Measurements from ENCODE around the gene HTR2B.
"Not testable (repeated sequence)": the region's sequence is repeated elsewhere in the genome, so short reads cannot be mapped to it uniquely, and the experiment has no call there.

Gene HTR2B

DNA sequence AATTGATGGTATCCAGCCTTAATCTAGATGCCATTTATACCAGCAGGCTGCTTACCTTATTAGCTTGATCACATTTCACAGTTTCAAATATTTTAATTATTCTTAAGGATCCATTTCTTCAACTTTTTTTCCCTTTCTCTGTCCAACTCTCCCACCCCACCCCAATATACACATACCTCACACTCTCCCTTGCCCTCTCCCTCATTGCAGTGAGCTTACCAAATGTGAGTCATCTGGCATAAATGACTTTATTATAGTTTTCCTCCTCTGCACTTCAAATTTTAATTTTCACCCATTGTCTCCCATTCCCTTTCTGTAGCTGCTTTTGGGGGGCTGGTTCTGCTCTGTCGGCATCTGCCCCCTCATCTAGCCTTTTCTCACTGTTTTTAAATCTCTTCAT is 12.9 kb downstream of the HTR2B start:
- H3K36me3 ChIP-seq (ENCODE audit: control insufficient read depth, low read depth, low read length) = peaks cover 33% of the 10 kb centered on the region
- H3K4me3 ChIP-seq (ENCODE audit: low read length) = no peak overlapping the region
- no peak overlapping the region for H3K27ac ChIP-seq (ENCODE audit: low read length)
- peaks cover 20% of the 10 kb centered on the region for H3K4me1 ChIP-seq (ENCODE audit: control insufficient read depth, low read depth, low read length)
- H3K9ac ChIP-seq (ENCODE audit: low read length) = no peak overlapping the region
- no peaks in the 10 kb centered on the region for H3K27me3 ChIP-seq (ENCODE audit: control insufficient read depth, insufficient read depth, low read length)
- H3K9me3 ChIP-seq (ENCODE audit: control insufficient read depth, low read depth, low read length) = no peaks in the 10 kb centered on the region

DNA sequence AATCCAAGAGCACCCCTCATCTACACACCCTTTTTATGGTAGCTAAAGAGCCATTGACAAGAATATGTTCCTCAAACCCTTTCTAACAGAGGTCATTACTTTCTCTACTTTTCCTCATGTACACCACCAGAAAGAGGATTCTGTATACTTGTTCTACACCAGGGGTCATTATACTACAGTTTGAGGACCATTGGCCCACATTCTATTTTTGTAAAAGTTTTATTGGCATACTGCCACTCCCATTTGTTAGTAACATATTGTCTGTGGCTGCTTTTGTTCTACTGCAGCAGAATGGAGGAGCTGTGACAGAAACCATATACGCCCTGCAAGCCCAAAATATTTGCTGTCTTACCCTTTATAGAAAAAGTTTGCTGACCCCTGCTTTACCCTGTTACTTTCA is 14.3 kb downstream of the HTR2B start:
- no peak overlapping the region for H3K9ac ChIP-seq (ENCODE audit: low read length)
- H3K27me3 ChIP-seq (ENCODE audit: control insufficient read depth, insufficient read depth, low read length) = no peaks in the 10 kb centered on the region
- H3K9me3 ChIP-seq (ENCODE audit: control insufficient read depth, low read depth, low read length) = no peaks in the 10 kb centered on the region
- peaks cover 34% of the 10 kb centered on the region for H3K36me3 ChIP-seq (ENCODE audit: control insufficient read depth, low read depth, low read length)
- H3K27ac ChIP-seq (ENCODE audit: low read length) = no peak overlapping the region
- H3K4me1 ChIP-seq (ENCODE audit: control insufficient read depth, low read depth, low read length) = peaks cover 17% of the 10 kb centered on the region
- H3K4me3 ChIP-seq (ENCODE audit: low read length) = no peak overlapping the region

DNA sequence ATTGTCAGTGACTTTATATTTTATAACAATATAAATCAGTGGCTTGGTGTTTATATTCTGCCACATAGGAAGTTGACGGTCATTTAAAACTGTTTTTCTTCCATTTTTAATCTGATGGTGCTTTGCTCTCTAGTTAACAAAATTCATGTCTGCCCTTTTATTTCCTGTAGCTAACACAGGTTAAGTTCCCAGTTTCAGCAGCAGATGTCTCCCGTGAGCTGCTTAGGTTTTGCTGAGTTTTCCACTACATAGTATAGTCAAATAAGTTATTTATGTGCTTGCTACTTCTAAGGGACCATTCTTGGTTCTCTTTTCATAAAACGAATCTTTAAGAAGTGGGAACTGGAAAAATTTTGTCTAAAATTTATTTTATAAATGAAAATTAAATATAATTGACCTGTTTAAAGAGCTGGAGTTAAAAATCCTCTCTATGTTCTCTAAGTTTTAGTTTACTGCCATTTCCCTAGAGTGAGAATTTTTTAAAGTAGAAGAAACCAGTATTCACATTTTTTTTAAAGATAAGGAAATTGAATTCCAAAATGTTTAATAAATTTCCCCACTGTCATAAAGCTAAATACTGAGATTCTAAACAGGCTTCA is 20.6 kb downstream of the HTR2B start:
- H3K9me3 ChIP-seq (ENCODE audit: control insufficient read depth, low read depth, low read length) = no peaks in the 10 kb centered on the region
- H3K9ac ChIP-seq (ENCODE audit: low read length) = no peak overlapping the region
- H3K4me3 ChIP-seq (ENCODE audit: low read length) = no peak overlapping the region
- no peaks in the 10 kb centered on the region for H3K27me3 ChIP-seq (ENCODE audit: control insufficient read depth, insufficient read depth, low read length)
- H3K36me3 ChIP-seq (ENCODE audit: control insufficient read depth, low read depth, low read length) = peaks cover 22% of the 10 kb centered on the region
- H3K27ac ChIP-seq (ENCODE audit: low read length) = no peak overlapping the region
- peaks cover 3% of the 10 kb centered on the region for H3K4me1 ChIP-seq (ENCODE audit: control insufficient read depth, low read depth, low read length)

DNA sequence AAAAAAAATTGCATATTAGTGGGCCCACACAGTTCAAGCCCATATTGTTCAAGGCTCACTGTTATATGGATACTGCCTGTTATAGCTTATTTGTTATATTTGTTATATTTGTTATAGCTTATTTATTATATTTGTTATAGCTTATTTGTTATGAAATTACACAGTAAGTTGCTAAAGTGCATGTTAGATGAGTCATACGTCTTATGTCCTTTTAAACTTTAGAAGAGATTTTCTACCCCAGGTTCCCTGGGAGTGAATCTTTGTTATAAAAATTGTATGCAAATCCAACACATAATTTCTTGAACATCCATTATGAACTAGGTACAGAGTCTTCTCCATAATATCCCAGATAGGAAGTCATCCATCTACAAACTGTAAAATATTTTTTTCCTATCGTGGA is 22.1 kb downstream of the HTR2B start:
- H3K27me3 ChIP-seq (ENCODE audit: control insufficient read depth, insufficient read depth, low read length) = no peaks in the 10 kb centered on the region
- peaks cover 12% of the 10 kb centered on the region for H3K36me3 ChIP-seq (ENCODE audit: control insufficient read depth, low read depth, low read length)
- H3K4me3 ChIP-seq (ENCODE audit: low read length) = no peak overlapping the region
- H3K4me1 ChIP-seq (ENCODE audit: control insufficient read depth, low read depth, low read length) = peaks cover 3% of the 10 kb centered on the region
- H3K9me3 ChIP-seq (ENCODE audit: control insufficient read depth, low read depth, low read length) = no peaks in the 10 kb centered on the region
- H3K9ac ChIP-seq (ENCODE audit: low read length) = no peak overlapping the region
- H3K27ac ChIP-seq (ENCODE audit: low read length) = no peak overlapping the region

DNA sequence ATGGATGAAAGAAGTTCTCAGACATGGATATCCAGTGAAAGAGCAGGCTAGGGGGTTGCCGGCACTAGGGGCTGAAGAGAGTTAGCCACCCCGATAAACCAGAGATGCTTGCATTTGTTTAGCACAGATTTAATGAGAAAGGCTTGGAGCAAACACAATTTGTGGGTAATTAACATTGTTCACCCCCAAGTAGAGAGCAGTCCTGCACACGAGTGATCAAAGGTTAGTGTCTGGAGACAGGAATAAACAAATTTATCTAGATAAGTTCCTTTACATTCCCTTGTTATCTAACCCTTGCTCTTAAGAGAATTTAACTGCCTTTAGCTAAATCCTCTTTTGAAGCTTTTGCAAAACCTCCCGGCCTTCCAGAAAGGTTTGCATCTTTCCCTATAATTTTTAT is 23.9 kb downstream of the HTR2B start:
- no peak overlapping the region for H3K27ac ChIP-seq (ENCODE audit: low read length)
- H3K4me3 ChIP-seq (ENCODE audit: low read length) = no peak overlapping the region
- no peak overlapping the region for H3K9ac ChIP-seq (ENCODE audit: low read length)
- H3K4me1 ChIP-seq (ENCODE audit: control insufficient read depth, low read depth, low read length) = peaks cover 3% of the 10 kb centered on the region
- H3K9me3 ChIP-seq (ENCODE audit: control insufficient read depth, low read depth, low read length) = no peaks in the 10 kb centered on the region
- no peaks in the 10 kb centered on the region for H3K27me3 ChIP-seq (ENCODE audit: control insufficient read depth, insufficient read depth, low read length)
- peaks cover 9% of the 10 kb centered on the region for H3K36me3 ChIP-seq (ENCODE audit: control insufficient read depth, low read depth, low read length)

DNA sequence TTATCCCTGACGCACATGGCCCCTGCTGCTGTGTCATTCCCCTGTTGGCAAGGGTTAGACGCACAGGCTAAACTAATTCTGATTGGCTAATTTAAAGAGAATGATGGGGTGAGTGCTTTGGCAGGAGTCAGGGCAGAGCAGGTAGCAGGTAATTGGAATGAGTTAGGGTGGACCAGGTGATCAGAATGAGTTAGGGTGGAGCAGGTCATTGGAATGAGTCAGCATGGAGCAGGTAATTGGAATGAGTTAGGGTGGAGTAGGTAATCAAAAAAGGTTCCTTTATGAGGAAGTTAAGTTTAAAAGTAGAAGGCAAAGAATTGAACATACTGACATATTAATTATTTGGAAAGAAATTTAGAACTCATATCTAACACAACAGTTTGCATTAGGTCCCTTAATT is 24.5 kb downstream of the HTR2B start:
- H3K27ac ChIP-seq (ENCODE audit: low read length); H3K9me3 ChIP-seq (ENCODE audit: control insufficient read depth, low read depth, low read length); H3K27me3 ChIP-seq (ENCODE audit: control insufficient read depth, insufficient read depth, low read length); H3K36me3 ChIP-seq (ENCODE audit: control insufficient read depth, low read depth, low read length); H3K9ac ChIP-seq (ENCODE audit: low read length); H3K4me3 ChIP-seq (ENCODE audit: low read length); H3K4me1 ChIP-seq (ENCODE audit: control insufficient read depth, low read depth, low read length): not testable (repeated sequence)

DNA sequence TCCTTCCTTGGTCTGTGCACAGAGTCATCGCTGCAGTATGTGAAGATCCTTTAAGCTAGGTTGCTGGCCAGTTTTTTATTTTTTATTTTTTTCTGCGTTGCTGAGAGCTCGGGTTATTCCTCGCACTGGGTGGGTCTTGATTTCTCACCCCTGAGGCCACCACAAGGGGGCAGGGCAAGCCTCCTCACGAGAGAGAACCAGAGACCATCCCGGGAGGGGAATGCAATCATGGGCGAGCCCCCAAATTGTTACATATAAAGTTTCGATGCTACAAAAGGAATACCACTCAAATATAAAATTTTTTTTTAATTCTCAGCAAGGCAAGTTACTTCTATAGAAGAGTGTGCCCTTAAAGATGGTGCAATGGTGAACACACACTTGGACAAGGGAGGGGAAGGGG is 24.9 kb downstream of the HTR2B start:
- H3K4me3 ChIP-seq (ENCODE audit: low read length) = no peak overlapping the region
- H3K9me3 ChIP-seq (ENCODE audit: control insufficient read depth, low read depth, low read length) = no peaks in the 10 kb centered on the region
- H3K27ac ChIP-seq (ENCODE audit: low read length) = no peak overlapping the region
- H3K9ac ChIP-seq (ENCODE audit: low read length) = no peak overlapping the region
- peaks cover 7% of the 10 kb centered on the region for H3K4me1 ChIP-seq (ENCODE audit: control insufficient read depth, low read depth, low read length)
- H3K36me3 ChIP-seq (ENCODE audit: control insufficient read depth, low read depth, low read length) = peaks cover 6% of the 10 kb centered on the region
- no peaks in the 10 kb centered on the region for H3K27me3 ChIP-seq (ENCODE audit: control insufficient read depth, insufficient read depth, low read length)

DNA sequence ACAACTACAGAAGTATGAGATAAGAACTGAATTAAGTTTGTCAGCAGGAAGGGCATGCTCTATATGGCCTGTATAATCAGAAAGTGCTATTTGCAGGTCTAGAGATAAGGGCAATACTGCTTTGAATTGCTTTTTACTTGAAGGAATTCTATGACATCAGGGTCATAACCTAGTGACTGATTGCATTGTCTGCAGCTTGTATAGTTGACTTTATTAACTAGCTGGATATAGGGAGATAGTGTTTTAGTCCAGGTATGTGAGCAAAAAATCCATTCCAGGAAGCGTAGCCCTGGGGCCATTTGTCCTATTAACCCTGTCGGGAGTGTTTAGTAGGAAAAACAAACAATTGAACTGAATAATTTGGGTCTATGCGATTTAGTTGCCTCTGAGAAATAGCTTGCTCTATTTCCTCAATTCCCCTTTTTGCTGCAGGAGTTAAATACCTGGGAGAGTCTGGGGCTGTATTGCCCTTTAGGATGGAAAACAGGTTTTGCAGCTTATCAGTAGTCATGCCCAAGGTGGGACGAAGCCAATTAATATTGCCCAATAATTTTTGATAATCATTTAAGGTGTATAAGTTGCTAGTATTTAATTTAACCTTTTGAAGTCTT is 30.0 kb downstream of the HTR2B start:
- Histone ChIP-seq H3K36me3 (ENCODE audit: control insufficient read depth, low read depth, low read length) (peaks cover 22% of the 10 kb centered on the region), H3K4me1 (ENCODE audit: control insufficient read depth, low read depth, low read length) (peaks cover 7% of the 10 kb centered on the region), H3K27ac (ENCODE audit: low read length) (no peak overlapping the region), H3K9me3 (ENCODE audit: control insufficient read depth, low read depth, low read length) (no peaks in the 10 kb centered on the region), H3K27me3 (ENCODE audit: control insufficient read depth, insufficient read depth, low read length) (no peaks in the 10 kb centered on the region), H3K9ac (ENCODE audit: low read length) (no peak overlapping the region), H3K4me3 (ENCODE audit: low read length) (no peak overlapping the region)

DNA sequence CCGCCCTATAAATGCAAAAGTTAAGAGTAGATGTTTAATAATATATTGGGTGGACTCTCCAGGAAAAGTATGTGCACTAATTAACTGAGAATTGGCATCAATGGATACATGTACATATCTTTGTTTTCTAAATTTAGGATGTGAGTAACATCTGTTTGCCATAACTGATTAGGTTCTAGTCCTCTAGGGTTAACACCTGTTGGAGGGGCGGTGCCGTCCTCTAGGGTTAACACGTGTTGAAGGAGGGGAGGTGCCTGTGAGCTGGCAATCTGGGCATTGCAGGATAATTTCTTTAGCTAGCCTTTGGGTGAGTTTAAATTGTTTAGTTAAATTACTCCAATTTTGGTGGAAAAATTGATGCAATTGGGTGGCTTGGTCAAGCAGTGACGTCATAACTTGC is 30.9 kb downstream of the HTR2B start:
- Histone ChIP-seq H3K9ac (ENCODE audit: low read length) (no peak overlapping the region), H3K27ac (ENCODE audit: low read length) (no peak overlapping the region), H3K4me1 (ENCODE audit: control insufficient read depth, low read depth, low read length) (peaks cover 4% of the 10 kb centered on the region), H3K9me3 (ENCODE audit: control insufficient read depth, low read depth, low read length) (no peaks in the 10 kb centered on the region), H3K4me3 (ENCODE audit: low read length) (no peak overlapping the region), H3K36me3 (ENCODE audit: control insufficient read depth, low read depth, low read length) (peaks cover 28% of the 10 kb centered on the region), H3K27me3 (ENCODE audit: control insufficient read depth, insufficient read depth, low read length) (no peaks in the 10 kb centered on the region)

DNA sequence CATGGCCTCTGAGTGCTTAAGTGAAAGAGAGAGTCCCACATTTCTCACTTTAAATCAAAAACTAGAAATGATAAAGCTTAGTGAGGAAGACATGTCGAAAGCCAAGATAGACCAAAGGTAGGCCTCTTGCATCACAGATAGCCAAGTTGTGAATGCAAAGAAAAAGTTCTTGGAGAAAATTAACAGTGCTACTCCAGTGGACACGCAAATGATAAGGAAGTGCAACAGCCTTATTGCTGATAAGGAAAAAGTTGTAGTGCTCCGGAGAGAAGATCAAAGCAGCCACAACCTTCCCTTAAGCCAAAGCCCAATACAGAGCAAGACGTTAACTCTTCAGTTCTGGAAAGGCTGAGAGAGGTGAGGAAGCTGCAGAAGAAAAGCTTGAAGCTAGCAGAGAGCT is 36.1 kb downstream of the HTR2B start:
- no peaks in the 10 kb centered on the region for H3K27me3 ChIP-seq (ENCODE audit: control insufficient read depth, insufficient read depth, low read length)
- H3K9ac ChIP-seq (ENCODE audit: low read length) = no peak overlapping the region
- no peak overlapping the region for H3K4me3 ChIP-seq (ENCODE audit: low read length)
- peaks cover 74% of the 10 kb centered on the region for H3K36me3 ChIP-seq (ENCODE audit: control insufficient read depth, low read depth, low read length)
- no peaks in the 10 kb centered on the region for H3K4me1 ChIP-seq (ENCODE audit: control insufficient read depth, low read depth, low read length)
- H3K9me3 ChIP-seq (ENCODE audit: control insufficient read depth, low read depth, low read length) = no peaks in the 10 kb centered on the region
- no peak overlapping the region for H3K27ac ChIP-seq (ENCODE audit: low read length)

DNA sequence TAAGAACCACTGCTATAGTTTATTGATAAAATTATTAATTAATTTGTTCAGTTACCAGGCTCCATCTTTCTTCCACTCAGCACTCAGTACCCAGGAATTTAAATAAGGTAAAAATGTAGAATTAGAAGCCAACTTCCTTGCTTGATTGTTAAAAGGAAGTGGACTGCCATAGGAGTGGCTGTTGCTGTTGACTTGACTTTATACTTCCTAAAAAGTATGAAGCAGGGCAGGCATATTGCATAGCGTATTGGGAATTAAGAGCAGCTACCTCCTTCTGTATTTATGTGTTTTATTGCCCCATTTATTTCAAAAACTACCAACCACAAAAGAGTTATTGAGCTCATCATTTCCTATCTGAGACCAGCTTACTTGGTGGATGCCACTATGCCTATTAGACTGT is 40.3 kb downstream of the HTR2B start:
- Histone ChIP-seq H3K4me3 (ENCODE audit: low read length) (no peak overlapping the region), H3K4me1 (ENCODE audit: control insufficient read depth, low read depth, low read length) (no peaks in the 10 kb centered on the region), H3K36me3 (ENCODE audit: control insufficient read depth, low read depth, low read length) (peaks cover 91% of the 10 kb centered on the region), H3K9me3 (ENCODE audit: control insufficient read depth, low read depth, low read length) (no peaks in the 10 kb centered on the region), H3K9ac (ENCODE audit: low read length) (no peak overlapping the region), H3K27ac (ENCODE audit: low read length) (no peak overlapping the region), H3K27me3 (ENCODE audit: control insufficient read depth, insufficient read depth, low read length) (no peaks in the 10 kb centered on the region)

DNA sequence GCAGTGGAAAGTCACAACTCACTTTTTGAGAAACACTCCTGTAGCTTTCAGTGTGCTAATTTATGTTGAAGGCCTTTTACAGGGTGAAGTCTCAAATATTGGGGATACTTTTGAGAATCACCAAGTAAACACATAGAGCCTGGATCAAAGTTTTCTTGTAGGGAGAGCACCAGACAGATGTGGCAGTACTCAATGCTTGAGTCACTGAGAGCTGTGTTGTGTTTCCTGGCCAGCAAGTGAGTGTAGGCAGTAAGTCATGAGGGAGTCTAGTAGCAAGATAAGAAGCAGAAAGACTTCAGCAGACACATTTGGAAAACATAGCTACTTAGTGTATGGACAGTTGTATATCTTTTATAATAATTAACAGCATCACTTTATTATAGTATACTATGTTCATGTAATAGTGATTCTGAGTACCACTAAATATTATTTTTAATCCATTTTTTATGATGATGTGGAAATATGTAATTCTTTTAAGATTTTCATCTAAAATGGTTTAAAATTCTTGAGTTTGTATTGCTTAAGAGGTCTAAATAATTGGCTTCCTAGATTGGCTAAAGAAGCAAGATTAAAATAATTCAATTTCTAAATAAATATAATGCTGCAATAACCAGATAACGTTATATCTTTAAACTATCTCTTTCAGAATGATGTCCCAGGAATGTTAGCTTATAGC is 55.3 kb downstream of the HTR2B start:
- H3K27ac ChIP-seq (ENCODE audit: low read length) = no peak overlapping the region
- no peaks in the 10 kb centered on the region for H3K27me3 ChIP-seq (ENCODE audit: control insufficient read depth, insufficient read depth, low read length)
- H3K9ac ChIP-seq (ENCODE audit: low read length) = no peak overlapping the region
- H3K9me3 ChIP-seq (ENCODE audit: control insufficient read depth, low read depth, low read length) = no peaks in the 10 kb centered on the region
- no peak overlapping the region for H3K4me3 ChIP-seq (ENCODE audit: low read length)
- H3K36me3 ChIP-seq (ENCODE audit: control insufficient read depth, low read depth, low read length) = peaks cover 84% of the 10 kb centered on the region
- H3K4me1 ChIP-seq (ENCODE audit: control insufficient read depth, low read depth, low read length) = no peaks in the 10 kb centered on the region
